SK-N-SH treated with all-trans-retinoic acid at 6 μM for 48 hours (cell line): ENCODE data around the gene KRT17.
"Not testable (repeated sequence)": the region's sequence is repeated elsewhere in the genome, so short reads cannot be mapped to it uniquely, and the experiment has no call there.

Experiments used
- ATAC-seq: fragments of 200-7000 bp; cut with Tn5 transposase; 3 replicates; pipeline ENCODE4 v1.9.1; 2020; ENCODE audit warnings: mild to moderate bottlenecking, moderate library complexity
- ARNTL ChIP-seq: fragments of 450-650 bp; formaldehyde crosslinking; IDR thresholded peaks from 2 replicates; pipeline ENCODE4 v1.5.0; 2020; ENCODE audit warnings: low read depth, mild to moderate bottlenecking, moderate library complexity, borderline replicate concordance
- BACH2 ChIP-seq: fragments of 250-450 bp; sonication (Bioruptor Pico); IDR thresholded peaks from 2 replicates; pipeline ENCODE4 v1.9.0; 2021; ENCODE audit warnings: mild to moderate bottlenecking, borderline replicate concordance
- CSDC2 ChIP-seq: fragments of 250-450 bp; sonication (Bioruptor Pico); IDR thresholded peaks from 2 replicates; pipeline ENCODE4 v1.5.0; 2020; ENCODE audit warnings: mild to moderate bottlenecking, moderate library complexity
- ESRRG ChIP-seq: fragments of 250-450 bp; sonication (Bioruptor Pico); IDR thresholded peaks from 2 replicates; pipeline ENCODE4 v1.6.1; 2021; ENCODE audit warnings: mild to moderate bottlenecking
- GLIS3 ChIP-seq: fragments of 250-450 bp; sonication (Bioruptor Pico); IDR thresholded peaks from 2 replicates; pipeline ENCODE4 v1.5.0; 2020; ENCODE audit warnings: mild to moderate bottlenecking, moderate library complexity
- ISL1 ChIP-seq: fragments of 250-450 bp; sonication (Bioruptor Pico); IDR thresholded peaks from 2 replicates; pipeline ENCODE4 v2.1.2; 2022; ENCODE audit warnings: mild to moderate bottlenecking, moderate library complexity
- PPARA ChIP-seq: fragments of 250-450 bp; sonication (Bioruptor Pico); IDR thresholded peaks from 2 replicates; pipeline ENCODE4 v1.5.0; 2020; ENCODE audit warnings: mild to moderate bottlenecking, borderline replicate concordance
- RARB ChIP-seq: fragments of 250-450 bp; sonication (Bioruptor Pico); IDR thresholded peaks from 2 replicates; pipeline ENCODE4 v1.8.0; 2021; ENCODE audit warnings: mild to moderate bottlenecking, moderate library complexity
- SNAI2 ChIP-seq: fragments of 250-450 bp; sonication (Bioruptor Pico); IDR thresholded peaks from 2 replicates; pipeline ENCODE4 v1.5.0; 2020; ENCODE audit warnings: mild to moderate bottlenecking, moderate library complexity
- TCF4 ChIP-seq: fragments of 250-450 bp; sonication (Bioruptor Pico); IDR thresholded peaks from 2 replicates; pipeline ENCODE4 v1.8.0; 2021; ENCODE audit warnings: mild to moderate bottlenecking, moderate library complexity, borderline replicate concordance
- TOX ChIP-seq: fragments of 250-450 bp; sonication (Bioruptor Pico); IDR thresholded peaks from 2 replicates; pipeline ENCODE4 v1.8.0; 2021; ENCODE audit warnings: mild to moderate bottlenecking, moderate library complexity, borderline replicate concordance
- ZFP3 ChIP-seq: fragments of 250-450 bp; sonication (Bioruptor Pico); IDR thresholded peaks from 2 replicates; pipeline ENCODE4 v1.5.0; 2020; ENCODE audit warnings: mild to moderate bottlenecking, moderate library complexity
- ZNF565 ChIP-seq: fragments of 450-650 bp; formaldehyde crosslinking; conservative IDR thresholded peaks from 2 replicates; pipeline ENCODE4 v1.5.0; 2020; ENCODE audit warnings: low read depth, mild to moderate bottlenecking, moderate library complexity
- ZNF70 ChIP-seq: fragments of 450-650 bp; formaldehyde crosslinking; IDR thresholded peaks from 2 replicates; pipeline ENCODE4 v1.5.0; 2020; ENCODE audit warnings: mild to moderate bottlenecking, moderate library complexity
- ZNF8 ChIP-seq: fragments of 450-650 bp; formaldehyde crosslinking; IDR thresholded peaks from 2 replicates; pipeline ENCODE4 v1.5.0; 2020; ENCODE audit warnings: mild to moderate bottlenecking, moderate library complexity
- TF ChIP-seq, protein P1 (sequence below): fragments of 250-450 bp; sonication (Bioruptor Pico); IDR thresholded peaks from 2 replicates; pipeline ENCODE4 v1.5.1; 2021; ENCODE audit warnings: mild to moderate bottlenecking, moderate library complexity
- TF ChIP-seq, protein P2 (sequence below): fragments of 250-450 bp; sonication (Bioruptor Pico); IDR thresholded peaks from 2 replicates; pipeline ENCODE4 v1.8.0; 2021; ENCODE audit warnings: low read depth, mild to moderate bottlenecking, moderate library complexity, borderline replicate concordance

KRT17 gene

GRCh38 chr17:41629826-41630670 lies 5.7 kb upstream of the KRT17 start (continued):
- TF ChIP-seq, protein P1, sequence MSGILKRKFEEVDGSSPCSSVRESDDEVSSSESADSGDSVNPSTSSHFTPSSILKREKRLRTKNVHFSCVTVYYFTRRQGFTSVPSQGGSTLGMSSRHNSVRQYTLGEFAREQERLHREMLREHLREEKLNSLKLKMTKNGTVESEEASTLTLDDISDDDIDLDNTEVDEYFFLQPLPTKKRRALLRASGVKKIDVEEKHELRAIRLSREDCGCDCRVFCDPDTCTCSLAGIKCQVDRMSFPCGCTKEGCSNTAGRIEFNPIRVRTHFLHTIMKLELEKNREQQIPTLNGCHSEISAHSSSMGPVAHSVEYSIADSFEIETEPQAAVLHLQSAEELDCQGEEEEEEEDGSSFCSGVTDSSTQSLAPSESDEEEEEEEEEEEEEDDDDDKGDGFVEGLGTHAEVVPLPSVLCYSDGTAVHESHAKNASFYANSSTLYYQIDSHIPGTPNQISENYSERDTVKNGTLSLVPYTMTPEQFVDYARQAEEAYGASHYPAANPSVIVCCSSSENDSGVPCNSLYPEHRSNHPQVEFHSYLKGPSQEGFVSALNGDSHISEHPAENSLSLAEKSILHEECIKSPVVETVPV (CRISPR knock-in tag), result no peak
- TF ChIP-seq ISL1 (CRISPR knock-in tag) (no peak), TOX (CRISPR knock-in tag) (no peak), RARB (CRISPR knock-in tag) (no peak), ZNF8 (CRISPR knock-in tag) (no peak), CSDC2 (no peak)
- TF ChIP-seq, protein P2, sequence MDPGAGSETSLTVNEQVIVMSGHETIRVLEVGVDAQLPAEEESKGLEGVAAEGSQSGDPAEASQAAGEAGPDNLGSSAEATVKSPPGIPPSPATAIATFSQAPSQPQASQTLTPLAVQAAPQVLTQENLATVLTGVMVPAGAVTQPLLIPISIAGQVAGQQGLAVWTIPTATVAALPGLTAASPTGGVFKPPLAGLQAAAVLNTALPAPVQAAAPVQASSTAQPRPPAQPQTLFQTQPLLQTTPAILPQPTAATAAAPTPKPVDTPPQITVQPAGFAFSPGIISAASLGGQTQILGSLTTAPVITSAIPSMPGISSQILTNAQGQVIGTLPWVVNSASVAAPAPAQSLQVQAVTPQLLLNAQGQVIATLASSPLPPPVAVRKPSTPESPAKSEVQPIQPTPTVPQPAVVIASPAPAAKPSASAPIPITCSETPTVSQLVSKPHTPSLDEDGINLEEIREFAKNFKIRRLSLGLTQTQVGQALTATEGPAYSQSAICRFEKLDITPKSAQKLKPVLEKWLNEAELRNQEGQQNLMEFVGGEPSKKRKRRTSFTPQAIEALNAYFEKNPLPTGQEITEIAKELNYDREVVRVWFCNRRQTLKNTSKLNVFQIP (CRISPR knock-in tag), result no peak

DNA sequence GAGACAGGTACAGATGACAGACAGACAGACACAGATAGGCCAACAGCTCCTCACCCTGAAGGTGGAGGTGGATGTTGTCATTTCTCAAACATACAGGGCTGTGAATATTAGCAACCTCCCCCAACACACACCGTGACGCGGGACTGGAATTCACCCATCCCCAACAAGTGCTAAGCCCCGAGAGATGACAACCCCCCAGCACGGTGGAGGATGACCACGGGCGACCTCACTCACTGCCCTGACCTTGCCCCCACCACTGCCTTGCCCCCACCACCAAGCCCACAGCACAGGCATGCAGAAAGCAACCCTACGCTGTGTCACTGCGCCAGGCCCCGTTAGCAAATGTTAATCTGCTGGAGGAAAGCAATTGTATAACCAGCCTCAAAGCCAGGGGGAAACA lies 4.9 kb upstream of the KRT17 start:
- no peak for ATAC-seq
- TF ChIP-seq ZNF8 (CRISPR knock-in tag), result no peak
- no peak for TF ChIP-seq ZFP3 (CRISPR knock-in tag)
- TF ChIP-seq TCF4, result no peak
- no peak for TF ChIP-seq GLIS3 (CRISPR knock-in tag)
- no peak for TF ChIP-seq SNAI2 (CRISPR knock-in tag)
- TF ChIP-seq ARNTL (CRISPR knock-in tag), result no peak

GRCh38 chr17:41628621-41629255 lies 4.4 kb upstream of the KRT17 start:
- ATAC-seq, result not testable (repeated sequence)

GRCh38 chr17:41628073-41628370 lies 3.6 kb upstream of the KRT17 start:
- not testable (repeated sequence) for ATAC-seq

GRCh38 chr17:41627316-41628072 lies 3.1 kb upstream of the KRT17 start:
- ATAC-seq, result no peak
- no peak for TF ChIP-seq ZNF565 (CRISPR knock-in tag)
- no peak for TF ChIP-seq PPARA (CRISPR knock-in tag)
- no peak for TF ChIP-seq SNAI2 (CRISPR knock-in tag)
- TF ChIP-seq, protein P1 (CRISPR knock-in tag), result no peak
- TF ChIP-seq ZNF8 (CRISPR knock-in tag), result no peak
- no peak for TF ChIP-seq ISL1 (CRISPR knock-in tag)
- TF ChIP-seq ZNF70 (CRISPR knock-in tag), result no peak
- no peak for TF ChIP-seq BACH2 (CRISPR knock-in tag)
- TF ChIP-seq CSDC2, result no peak
- no peak for TF ChIP-seq ESRRG (CRISPR knock-in tag)

DNA sequence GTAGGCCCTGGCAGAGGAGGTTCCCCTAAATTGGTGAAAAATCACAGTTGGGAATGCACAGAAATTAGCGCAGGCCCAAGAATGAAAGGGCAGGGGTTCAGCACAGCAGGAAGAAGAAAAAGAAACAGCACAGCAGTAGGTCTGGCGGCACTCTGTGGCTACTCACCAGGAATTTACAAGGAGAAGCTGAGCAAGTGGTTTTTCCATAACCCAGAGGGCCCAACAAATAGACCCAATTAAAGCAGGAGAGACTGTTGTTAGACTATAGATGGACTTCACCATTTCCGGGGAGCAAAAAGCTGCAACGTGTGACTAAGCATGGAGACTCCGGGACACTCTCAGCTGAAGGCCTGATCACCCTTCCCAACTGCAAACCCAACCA lies 2.5 kb upstream of the KRT17 start:
- ATAC-seq, result not testable (repeated sequence)

DNA sequence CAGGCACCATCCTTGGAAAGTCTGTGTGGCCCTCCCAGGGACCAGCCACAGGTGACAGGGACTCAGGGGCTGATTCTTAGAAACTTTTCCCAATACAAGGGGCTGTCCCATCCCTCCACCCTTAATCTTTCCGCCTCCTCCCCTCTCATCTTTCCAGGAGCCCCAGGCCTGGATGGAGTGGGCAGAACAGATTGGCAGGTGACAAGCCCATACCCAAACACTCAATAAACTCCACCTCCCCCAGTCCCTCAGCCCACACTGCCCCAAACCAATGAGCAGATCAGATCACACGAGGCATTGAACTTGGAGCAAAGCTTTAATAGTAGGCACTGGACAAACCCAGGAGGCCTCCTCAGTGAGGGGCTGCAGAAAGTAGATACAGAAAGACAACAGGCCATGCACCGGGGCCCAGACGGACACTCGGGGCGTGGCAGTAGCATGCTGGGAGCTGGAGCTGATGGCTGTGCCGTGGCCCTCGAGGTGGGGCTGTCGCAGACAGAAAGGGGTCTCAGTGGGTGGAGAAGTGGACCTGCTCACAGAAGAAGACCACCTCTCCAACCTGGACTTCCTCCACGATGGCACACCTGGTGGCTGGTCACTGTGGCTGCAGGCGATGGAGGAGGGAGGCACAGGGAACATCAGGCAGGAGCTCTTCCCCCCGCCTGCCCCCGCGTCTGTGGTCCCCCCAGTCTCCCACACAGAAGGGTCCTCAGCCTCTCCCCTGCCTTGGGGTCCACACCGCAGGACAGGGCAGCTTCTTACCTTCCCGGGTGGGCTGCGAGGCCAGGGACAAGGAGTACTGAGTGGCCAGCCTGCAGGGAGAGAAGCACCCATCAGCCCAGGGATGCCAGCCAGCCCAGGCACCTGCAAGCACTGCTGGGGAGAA lies 1.9 kb upstream of the KRT17 start:
- not testable (repeated sequence) for ATAC-seq
